D721Med (cell line): Measurements from ENCODE around the gene MUC2.

Experiments
- DNase-seq: peaks from one replicate; pipeline ENCODE4 v3.0.0; 2011; ENCODE audit warnings: low spot score; ENCODE audit not compliant: insufficient read length
- FAIRE-seq: peaks from 2 replicates; lab custom pipeline; 2011; peaks lifted over from hg19 to GRCh38; lab: Jason Lieb, UNC
- TF ChIP-seq, protein P1 (sequence below): IDR thresholded peaks from 2 replicates; pipeline ENCODE4 v1.5.1; 2012; ENCODE audit warnings: mild to moderate bottlenecking, control low read depth; ENCODE audit not compliant: insufficient read depth; ENCODE audit errors: missing control alignments

MUC2 gene

DNA sequence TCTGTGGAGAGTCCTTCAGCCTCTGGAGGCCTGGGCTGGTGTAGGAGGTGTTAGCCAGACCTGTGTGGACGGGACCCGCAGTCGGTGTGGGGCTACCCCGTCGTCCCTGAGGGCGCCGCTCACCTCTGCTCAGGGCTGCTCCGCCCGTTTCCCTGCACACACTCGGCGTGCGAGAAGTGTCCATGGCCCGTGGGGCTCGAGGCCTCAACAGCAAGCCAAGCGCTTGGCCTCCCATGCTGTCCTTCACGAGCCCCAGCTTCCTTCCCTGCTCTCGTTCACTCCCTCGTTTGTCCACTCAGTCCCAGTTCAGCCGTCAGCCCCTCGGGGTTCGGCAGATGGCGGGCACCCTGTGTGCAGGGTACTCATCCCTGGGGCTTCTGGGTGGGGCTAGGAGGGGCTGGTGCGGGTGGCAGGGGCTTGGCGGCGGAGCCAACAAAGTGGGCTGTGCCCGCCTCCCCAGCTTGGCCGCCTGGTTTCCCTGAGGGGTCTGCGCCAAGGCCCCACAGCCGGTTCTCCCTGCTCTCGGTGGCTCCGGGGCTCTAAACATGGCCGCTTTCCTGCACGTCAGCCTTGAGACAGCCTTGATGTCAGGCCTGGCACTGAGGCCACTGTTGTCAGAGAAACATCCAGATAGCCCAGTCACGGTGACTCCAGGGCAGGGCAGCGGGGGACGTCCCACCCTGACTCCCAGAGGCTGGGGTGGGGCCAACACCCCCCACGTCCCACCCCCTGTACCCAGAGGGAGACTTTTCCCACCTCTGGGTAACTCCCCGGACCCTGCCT is 41.5 kb upstream of the MUC2 start:
- FAIRE-seq (no peak), DNase-seq (no peak)
- TF ChIP-seq, protein P1, sequence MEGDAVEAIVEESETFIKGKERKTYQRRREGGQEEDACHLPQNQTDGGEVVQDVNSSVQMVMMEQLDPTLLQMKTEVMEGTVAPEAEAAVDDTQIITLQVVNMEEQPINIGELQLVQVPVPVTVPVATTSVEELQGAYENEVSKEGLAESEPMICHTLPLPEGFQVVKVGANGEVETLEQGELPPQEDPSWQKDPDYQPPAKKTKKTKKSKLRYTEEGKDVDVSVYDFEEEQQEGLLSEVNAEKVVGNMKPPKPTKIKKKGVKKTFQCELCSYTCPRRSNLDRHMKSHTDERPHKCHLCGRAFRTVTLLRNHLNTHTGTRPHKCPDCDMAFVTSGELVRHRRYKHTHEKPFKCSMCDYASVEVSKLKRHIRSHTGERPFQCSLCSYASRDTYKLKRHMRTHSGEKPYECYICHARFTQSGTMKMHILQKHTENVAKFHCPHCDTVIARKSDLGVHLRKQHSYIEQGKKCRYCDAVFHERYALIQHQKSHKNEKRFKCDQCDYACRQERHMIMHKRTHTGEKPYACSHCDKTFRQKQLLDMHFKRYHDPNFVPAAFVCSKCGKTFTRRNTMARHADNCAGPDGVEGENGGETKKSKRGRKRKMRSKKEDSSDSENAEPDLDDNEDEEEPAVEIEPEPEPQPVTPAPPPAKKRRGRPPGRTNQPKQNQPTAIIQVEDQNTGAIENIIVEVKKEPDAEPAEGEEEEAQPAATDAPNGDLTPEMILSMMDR = no peak

DNA sequence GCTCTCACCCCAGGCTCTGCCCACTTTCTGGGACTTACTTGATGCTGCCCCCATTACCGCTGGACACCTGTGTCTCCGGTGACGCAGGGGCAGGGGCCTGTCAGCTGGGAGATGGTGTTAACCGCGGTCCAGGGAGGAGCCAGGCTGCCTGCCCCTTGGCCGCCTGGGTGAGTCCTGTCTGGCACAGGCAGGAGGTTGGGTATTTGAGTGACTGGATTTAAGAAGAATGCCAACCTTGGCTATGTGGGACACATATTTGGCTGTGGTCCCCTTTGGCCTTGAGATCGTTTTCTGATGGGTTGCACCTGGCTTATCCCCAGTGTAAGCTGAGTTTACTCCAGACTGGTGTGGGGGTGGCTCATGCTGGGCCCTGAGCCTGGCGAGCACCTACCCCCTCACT is 40.7 kb upstream of the MUC2 start:
- TF ChIP-seq, protein P1 = no peak
- FAIRE-seq = no peak

DNA sequence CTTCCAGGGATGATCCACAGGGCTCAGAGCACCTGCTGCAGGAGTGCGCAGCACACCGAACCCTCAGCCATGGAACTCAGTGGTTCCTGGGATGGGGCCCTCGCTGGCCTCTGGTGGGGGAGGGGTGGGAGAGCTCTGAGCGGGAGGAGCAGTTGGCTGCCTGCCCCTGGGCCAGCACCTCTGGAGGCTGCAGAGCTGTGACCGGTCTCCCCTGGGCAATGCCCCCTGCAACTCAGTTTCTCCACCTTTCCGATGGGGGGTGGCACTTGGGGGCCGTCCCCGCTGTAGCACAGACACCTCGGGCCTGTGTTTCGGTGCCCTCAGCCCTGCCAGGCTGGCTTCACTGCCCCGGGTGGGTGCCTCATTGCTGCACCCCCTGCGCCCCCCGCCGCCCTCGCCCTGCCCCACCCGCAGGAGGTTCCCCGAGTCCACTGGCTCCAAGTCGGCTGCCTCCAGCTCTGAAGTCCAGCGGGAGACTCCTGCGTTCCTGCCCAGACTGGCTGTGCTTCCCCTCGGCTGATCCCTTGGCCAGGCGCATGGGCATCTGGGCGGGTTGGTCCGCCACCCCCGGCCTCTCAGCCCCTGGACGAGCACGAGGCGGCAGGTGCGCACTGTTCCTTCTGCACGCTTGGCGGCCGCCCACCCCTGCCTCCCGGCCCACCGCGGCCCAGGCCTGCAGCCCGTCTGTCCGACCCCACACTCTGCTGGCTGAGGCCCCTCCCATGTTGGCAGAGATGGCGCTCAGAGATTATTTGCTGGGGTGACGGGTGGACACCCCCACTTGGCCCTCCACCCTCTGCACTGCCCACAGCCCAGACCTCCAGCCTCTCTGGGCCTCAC is 40.0 kb upstream of the MUC2 start:
- TF ChIP-seq, protein P1 = no peak
- DNase-seq (no peak), FAIRE-seq (no peak)

More for the DNA sequence above, 40.7 kb upstream of the MUC2 start:
- DNase-seq = no peak

DNA sequence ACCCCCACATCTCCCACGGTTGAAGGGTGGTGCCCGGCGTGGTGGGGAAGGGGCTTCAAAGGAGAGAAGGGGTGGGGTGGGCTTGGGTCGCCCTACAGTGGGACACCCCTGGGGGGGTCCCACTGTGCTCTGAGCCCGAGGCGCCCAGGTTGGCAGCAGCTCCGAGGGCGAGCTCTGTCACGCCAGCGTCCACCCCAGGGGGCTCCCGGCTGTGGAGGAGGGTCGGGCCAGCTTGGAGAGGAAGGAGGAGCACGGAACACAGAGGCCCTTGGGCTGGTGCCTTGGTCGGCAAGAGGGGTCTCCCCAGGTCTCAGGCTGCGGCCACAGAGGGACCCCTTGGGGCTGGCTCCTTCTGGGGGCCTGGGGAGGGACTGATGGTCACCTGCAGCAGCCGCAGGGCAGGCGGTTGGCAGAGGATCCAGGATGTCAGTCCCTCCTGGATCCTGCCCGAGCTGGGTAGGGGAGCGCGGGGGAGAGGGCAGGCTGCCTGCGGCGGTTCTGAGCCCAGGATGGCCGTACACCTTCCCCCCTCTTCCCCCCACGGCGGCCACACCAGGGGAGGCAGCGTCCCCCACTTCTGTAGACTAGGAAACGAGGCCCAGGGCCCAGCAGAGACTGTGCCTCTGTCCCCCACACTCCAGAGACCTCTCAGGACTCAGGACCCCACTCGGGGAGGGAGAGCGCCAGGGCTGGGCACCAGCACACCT is 38.9 kb upstream of the MUC2 start:
- FAIRE-seq (no peak), DNase-seq (no peak)
- TF ChIP-seq, protein P1 = no peak

DNA sequence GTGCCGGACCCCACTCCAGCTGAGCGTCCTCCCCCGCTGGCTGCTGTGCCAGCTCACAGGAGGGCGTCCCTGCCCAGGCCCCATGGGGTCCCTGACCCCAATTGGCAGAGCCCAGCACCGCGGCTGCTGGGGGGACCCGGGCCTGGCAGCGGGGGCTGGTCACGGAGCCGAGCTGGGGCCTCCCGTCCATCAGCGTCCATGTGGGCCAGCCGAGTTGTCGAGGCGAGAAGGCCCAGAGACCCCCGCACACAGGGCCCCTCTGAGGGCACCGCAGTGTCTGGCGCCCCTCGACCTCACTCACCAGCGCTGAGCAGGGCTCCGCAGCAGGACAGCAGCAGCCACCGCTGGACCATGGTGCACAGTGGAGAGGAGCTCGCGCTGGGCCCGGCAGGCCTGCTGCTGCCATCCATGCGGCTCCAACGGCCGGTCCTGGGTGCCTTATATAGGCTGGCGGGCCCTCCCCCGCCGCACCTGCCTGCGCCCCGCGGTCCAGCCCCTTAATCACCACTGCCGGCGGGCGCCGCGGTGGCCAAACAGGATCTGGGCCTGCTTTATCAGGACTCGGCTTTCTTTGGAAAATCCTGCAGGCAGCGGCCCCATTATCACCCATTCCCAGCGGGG is 38.3 kb upstream of the MUC2 start, which contains the start of gene MUC6:
MUC6 (minus strand) TSS at position 416 of the 621 bp plus-strand sequence; CDS start at position 353, 63 bp downstream.
- TF ChIP-seq, protein P1 = no peak
- DNase-seq = no peak
- FAIRE-seq = no peak

DNA sequence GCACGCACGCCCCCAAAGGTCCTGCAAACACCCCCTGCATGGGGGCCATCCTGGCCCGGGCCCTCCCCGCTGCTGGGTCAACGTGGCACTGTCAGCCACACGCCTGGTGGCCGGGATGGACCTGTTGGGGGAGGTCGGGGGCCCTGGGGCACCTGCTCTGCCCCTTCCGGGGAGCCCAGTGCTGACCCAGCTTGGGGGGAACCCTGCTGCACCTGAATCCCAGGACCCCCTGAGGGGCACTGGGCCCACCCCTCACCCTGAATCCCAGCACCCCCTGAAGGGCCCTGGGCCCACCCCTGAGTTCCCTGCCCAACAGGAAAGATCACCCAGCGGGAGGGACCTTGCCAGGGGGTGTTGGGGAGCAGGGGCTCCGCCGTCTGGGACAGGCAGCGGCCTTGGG is 37.7 kb upstream of the MUC2 start:
- TF ChIP-seq, protein P1 = no peak
- FAIRE-seq (no peak), DNase-seq (no peak)
